CD4-positive, alpha-beta T cell treated with Interleukin-4 for 4 hours (primary cell): ENCODE results near the gene GPR50.

ENCODE experiments used
- DNase-seq: peaks from one replicate; pipeline ENCODE4 v3.0.0-alpha.2; 2020

Gene GPR50

GRCh38 chrX:151228935-151229334 lies 52.6 kb downstream of the GPR50 start:
- DNase-seq = no peak
